ENCODE data around the gene CD47.

Gene CD47

GRCh38 chr3:108090049-108090700 is 656 bp downstream of the CD47 start:
- no peak for DNase-seq

GRCh38 chr3:108089579-108089978 is 1.3 kb downstream of the CD47 start:
- DNase-seq = no peak

- DNase-seq = no peak
Observed at GRCh38 chr3:108088697-108089096, 2.1 kb downstream of the CD47 start.

- no peak for DNase-seq
Observed at GRCh38 chr3:108088146-108088545, 2.7 kb downstream of the CD47 start.

- DNase-seq = no peak
Observed at GRCh38 chr3:108086653-108087052, 4.2 kb downstream of the CD47 start.

GRCh38 chr3:108085810-108086350 is 5.0 kb downstream of the CD47 start:
- DNase-seq = no peak

GRCh38 chr3:108085370-108085769 is 5.5 kb downstream of the CD47 start:
- DNase-seq = no peak

- no peak for DNase-seq
Observed at GRCh38 chr3:108079877-108080276, 11.0 kb downstream of the CD47 start.

- DNase-seq = no peak
Observed at GRCh38 chr3:108079043-108079442, 11.8 kb downstream of the CD47 start.

- no peak for DNase-seq
Observed at GRCh38 chr3:108076564-108076963, 14.3 kb downstream of the CD47 start.

- no peak for DNase-seq
Observed at GRCh38 chr3:108073764-108074431, 16.9 kb downstream of the CD47 start.

GRCh38 chr3:108071368-108071767 is 19.5 kb downstream of the CD47 start:
- DNase-seq = no peak

- DNase-seq = no peak
Observed at GRCh38 chr3:108070356-108070755, 20.5 kb downstream of the CD47 start.

GRCh38 chr3:108067768-108068167 is 23.1 kb downstream of the CD47 start:
- no peak for DNase-seq

GRCh38 chr3:108065096-108065495 is 25.7 kb downstream of the CD47 start:
- DNase-seq = no peak

GRCh38 chr3:108064293-108064887 is 26.4 kb downstream of the CD47 start:
- DNase-seq = no peak

- no peak for DNase-seq
Observed at GRCh38 chr3:108062051-108062450, 28.8 kb downstream of the CD47 start.

- no peak for DNase-seq
Observed at GRCh38 chr3:108060331-108060730, 30.5 kb downstream of the CD47 start.

GRCh38 chr3:108055931-108056330 is 34.9 kb downstream of the CD47 start:
- no peak for DNase-seq

- DNase-seq = no peak
Observed at GRCh38 chr3:108054935-108055334, 35.9 kb downstream of the CD47 start.

GRCh38 chr3:108053483-108053882 is 37.3 kb downstream of the CD47 start:
- no peak for DNase-seq

- no peak for DNase-seq
Observed at GRCh38 chr3:108053067-108053466, 37.8 kb downstream of the CD47 start.

GRCh38 chr3:108051005-108051404 is 39.8 kb downstream of the CD47 start:
- DNase-seq = no peak

- DNase-seq = no peak
Observed at GRCh38 chr3:108047987-108048386, 42.8 kb downstream of the CD47 start.

Measured in NCI-H2107 (cell line).